Omental fat pad (tissue), 4 donors: ENCODE measurements around the gene SIGLEC9. TPM values are rescaled to one million over a fixed set of nuclear protein-coding genes. Genes with fewer than 3 reads are reported as not detected.

Experiments
- ATAC-seq: fragments of 150-250 bp; one replicate; pipeline ENCODE4 v1.9.1; 2016; ENCODE audit warnings: mild to moderate bottlenecking, moderate library complexity; ENCODE audit not compliant: low FRiP score
- DNase-seq: peaks from one replicate; pipeline ENCODE4 v3.0.0-alpha.2; 2019; ENCODE audit warnings: low spot score
- CTCF ChIP-seq, 3 donors: fragments of 450-650 bp; IDR thresholded peaks; one replicate each; pipeline ENCODE4 v1.5.1; 2016 to 2017; ENCODE audit warnings: antibody characterized with exemption in 3 of 3, mild to moderate bottlenecking in 3 of 3, moderate library complexity in 2 of 3
- total RNA-seq, 4 donors: library from RNA; depleted of rRNA; stranded (reverse); fragments of >200 nt; gene quantifications; one replicate each; pipeline ENCODE4 v1.1.0, GENCODE V29; 2016

Gene SIGLEC9
- total RNA-seq, 4 donors from 2014 or later: 3.5 to 25.0 (median 20.4) TPM

GRCh38 chr19:51127755-51128154, 3.0 kb downstream of the SIGLEC9 start:
- no peak for DNase-seq

GRCh38 chr19:51128227-51128626, 3.5 kb downstream of the SIGLEC9 start:
- no peak for ATAC-seq
- TF ChIP-seq CTCF (IDR thresholded peaks at IDR 0.05): no peak

More at GRCh38 chr19:51127755-51128154, 3.0 kb downstream of the SIGLEC9 start:
- no peak for TF ChIP-seq CTCF (IDR thresholded peaks at IDR 0.05)
- no peak for ATAC-seq

GRCh38 chr19:51129716-51130115, 5.0 kb downstream of the SIGLEC9 start:
- no peak for TF ChIP-seq CTCF (IDR thresholded peaks at IDR 0.05)
- DNase-seq: no peak
- ATAC-seq: no peak

More at GRCh38 chr19:51128227-51128626, 3.5 kb downstream of the SIGLEC9 start:
- DNase-seq: no peak

GRCh38 chr19:51131780-51132680, 7.3 kb downstream of the SIGLEC9 start:
- DNase-seq: no peak
- ATAC-seq: peak; percentile 58
- TF ChIP-seq CTCF (IDR thresholded peaks at IDR 0.05): no peak

- no peak for TF ChIP-seq CTCF (IDR thresholded peaks at IDR 0.05)
- ATAC-seq: no peak
Measured at GRCh38 chr19:51135004-51135403, 10.3 kb downstream of the SIGLEC9 start.

GRCh38 chr19:51135986-51136762, 11.5 kb downstream of the SIGLEC9 start:
- DNase-seq (no peak), ATAC-seq (no peak)
- TF ChIP-seq CTCF (IDR thresholded peaks at IDR 0.05): no peak

More at GRCh38 chr19:51135004-51135403, 10.3 kb downstream of the SIGLEC9 start:
- no peak for DNase-seq
